SKM-1 treated with dmso at 0.1 percent for 144 hours (cell line): Measurements from ENCODE around the gene ROPN1L.

Source experiments
- DNase-seq: peaks from one replicate; lab custom pipeline; 2025; ENCODE audit not compliant: unreplicated experiment; lab: John Stamatoyannopoulos, UW

ROPN1L gene

GRCh38 chr5:10457682-10458574 is 16.2 kb downstream of the ROPN1L start:
- DNase-seq = no peak

- no peak for DNase-seq
Observed at GRCh38 chr5:10459080-10460055, 17.7 kb downstream of the ROPN1L start.

- DNase-seq = no peak
Observed at GRCh38 chr5:10460252-10460906, 18.7 kb downstream of the ROPN1L start.

GRCh38 chr5:10461041-10461440 is 19.4 kb downstream of the ROPN1L start:
- DNase-seq = no peak

- DNase-seq = no peak
Observed at GRCh38 chr5:10461904-10462555, 20.4 kb downstream of the ROPN1L start.

- no peak for DNase-seq
Observed at GRCh38 chr5:10463566-10463965, 21.9 kb downstream of the ROPN1L start.

- DNase-seq = no peak
Observed at GRCh38 chr5:10464173-10464572, 22.5 kb downstream of the ROPN1L start.

- DNase-seq = no peak
Observed at GRCh38 chr5:10465726-10466125, 24.0 kb downstream of the ROPN1L start.

- peak; percentile 68 for DNase-seq
Observed at GRCh38 chr5:10466446-10467073, 24.9 kb downstream of the ROPN1L start.

GRCh38 chr5:10467281-10468198 is 25.9 kb downstream of the ROPN1L start:
- DNase-seq = no peak

- no peak for DNase-seq
Observed at GRCh38 chr5:10468256-10468655, 26.6 kb downstream of the ROPN1L start.

- DNase-seq = no peak
Observed at GRCh38 chr5:10469253-10470050, 27.8 kb downstream of the ROPN1L start.

GRCh38 chr5:10470669-10471068 is 29.0 kb downstream of the ROPN1L start:
- no peak for DNase-seq

- no peak for DNase-seq
Observed at GRCh38 chr5:10471677-10472076, 30.0 kb downstream of the ROPN1L start.

GRCh38 chr5:10474521-10475075 is 32.9 kb downstream of the ROPN1L start:
- DNase-seq = no peak

- no peak for DNase-seq
Observed at GRCh38 chr5:10475931-10476676, 34.4 kb downstream of the ROPN1L start.

GRCh38 chr5:10476878-10477277 is 35.2 kb downstream of the ROPN1L start:
- DNase-seq = no peak
